ENCODE results near the gene ZNF10. TPM values are rescaled to one million over a fixed set of nuclear protein-coding genes. Genes with fewer than 3 reads are reported as not detected.

Gene ZNF10
- total and polyA plus RNA-seq, 2 donors from 2014 or later, result 4.6 to 15.1 TPM

DNA sequence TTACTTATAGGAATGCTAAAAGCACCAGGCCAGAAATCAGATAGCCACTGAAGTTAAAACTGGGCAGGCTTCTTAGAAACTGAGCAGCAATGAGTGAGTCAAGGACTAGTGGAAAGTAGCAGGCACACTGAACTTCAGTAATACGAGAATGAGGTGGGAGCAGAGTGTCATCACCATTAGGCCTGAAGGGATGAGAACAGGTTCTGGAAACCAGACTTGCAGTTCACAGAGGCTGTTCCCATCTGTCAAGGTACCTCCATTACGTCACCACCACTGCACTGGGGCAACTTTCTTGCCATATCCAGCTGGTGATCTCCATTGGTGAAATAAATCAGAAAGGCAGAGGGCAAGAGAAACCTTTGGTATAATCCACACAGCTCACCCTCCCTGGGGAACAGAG, 15.6 kb downstream of the ZNF10 start:
- no peak overlapping the region for H3K9ac ChIP-seq (ENCODE audit: low read length in 3 of 3)
- H3K36me3 ChIP-seq (ENCODE audit: control insufficient read depth in 2 of 3, insufficient read depth in 3 of 3, low read length in 3 of 3), result peaks cover 21 to 63% (median 31%) of the 10 kb centered on the region in 3 donors
- H3K27ac ChIP-seq (ENCODE audit: low read depth in 2 of 2, low read length in 2 of 2), result no peak overlapping the region
- intact Hi-C loops (cut with DNase I), result no loop called here
- FAIRE-seq, result no peak
- no peaks in the 10 kb centered on the region for H3K4me1 ChIP-seq (ENCODE audit: control insufficient read depth in 2 of 3, insufficient read depth in 2 of 3, low read depth in 1 of 3, low read length in 3 of 3)
- DNase-seq, result no peak
- peaks cover 9 to 78% (median 39%) of the 10 kb centered on the region in 3 donors for H3K9me3 ChIP-seq (ENCODE audit: control insufficient read depth in 2 of 3, insufficient read depth in 1 of 3, low read length in 3 of 3)
- peak overlapping the region in 1 of 3 donors; percentile 3 for H3K4me3 ChIP-seq (ENCODE audit: low read length in 3 of 3)
- no peaks in the 10 kb centered on the region for H3K27me3 ChIP-seq (ENCODE audit: control insufficient read depth, insufficient read depth, low read length)
- TF ChIP-seq, protein P1, sequence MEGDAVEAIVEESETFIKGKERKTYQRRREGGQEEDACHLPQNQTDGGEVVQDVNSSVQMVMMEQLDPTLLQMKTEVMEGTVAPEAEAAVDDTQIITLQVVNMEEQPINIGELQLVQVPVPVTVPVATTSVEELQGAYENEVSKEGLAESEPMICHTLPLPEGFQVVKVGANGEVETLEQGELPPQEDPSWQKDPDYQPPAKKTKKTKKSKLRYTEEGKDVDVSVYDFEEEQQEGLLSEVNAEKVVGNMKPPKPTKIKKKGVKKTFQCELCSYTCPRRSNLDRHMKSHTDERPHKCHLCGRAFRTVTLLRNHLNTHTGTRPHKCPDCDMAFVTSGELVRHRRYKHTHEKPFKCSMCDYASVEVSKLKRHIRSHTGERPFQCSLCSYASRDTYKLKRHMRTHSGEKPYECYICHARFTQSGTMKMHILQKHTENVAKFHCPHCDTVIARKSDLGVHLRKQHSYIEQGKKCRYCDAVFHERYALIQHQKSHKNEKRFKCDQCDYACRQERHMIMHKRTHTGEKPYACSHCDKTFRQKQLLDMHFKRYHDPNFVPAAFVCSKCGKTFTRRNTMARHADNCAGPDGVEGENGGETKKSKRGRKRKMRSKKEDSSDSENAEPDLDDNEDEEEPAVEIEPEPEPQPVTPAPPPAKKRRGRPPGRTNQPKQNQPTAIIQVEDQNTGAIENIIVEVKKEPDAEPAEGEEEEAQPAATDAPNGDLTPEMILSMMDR (IDR thresholded peaks at IDR 0.05; ENCODE audit: borderline replicate concordance, extremely low read depth, insufficient read depth), result no peak

DNA sequence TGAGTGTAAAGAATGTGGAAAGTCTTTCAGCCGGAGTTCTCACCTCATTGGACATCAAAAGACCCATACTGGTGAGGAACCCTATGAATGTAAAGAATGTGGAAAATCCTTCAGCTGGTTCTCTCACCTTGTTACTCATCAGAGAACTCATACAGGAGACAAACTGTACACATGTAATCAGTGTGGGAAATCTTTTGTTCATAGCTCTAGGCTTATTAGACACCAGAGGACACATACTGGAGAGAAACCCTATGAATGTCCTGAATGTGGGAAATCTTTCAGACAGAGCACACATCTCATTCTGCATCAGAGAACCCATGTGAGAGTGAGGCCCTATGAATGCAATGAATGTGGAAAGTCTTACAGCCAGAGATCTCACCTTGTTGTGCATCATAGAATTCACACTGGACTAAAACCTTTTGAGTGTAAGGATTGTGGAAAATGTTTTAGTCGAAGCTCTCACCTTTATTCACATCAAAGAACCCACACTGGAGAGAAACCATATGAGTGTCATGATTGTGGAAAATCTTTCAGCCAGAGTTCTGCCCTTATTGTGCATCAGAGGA, 25.8 kb downstream of the ZNF10 start:
- H3K36me3 ChIP-seq (ENCODE audit: control insufficient read depth in 2 of 3, insufficient read depth in 3 of 3, low read length in 3 of 3), result peaks cover 44 to 62% (median 47%) of the 10 kb centered on the region in 3 donors
- intact Hi-C loops (cut with DNase I), result no loop called here
- no peaks in the 10 kb centered on the region for H3K27me3 ChIP-seq (ENCODE audit: control insufficient read depth, insufficient read depth, low read length)
- H3K9ac ChIP-seq (ENCODE audit: low read length in 3 of 3), result no peak overlapping the region
- no peaks in the 10 kb centered on the region for H3K4me1 ChIP-seq (ENCODE audit: control insufficient read depth in 2 of 3, insufficient read depth in 2 of 3, low read depth in 1 of 3, low read length in 3 of 3)
- peak overlapping the region in 2 of 3 donors; percentile 11 to 26 for H3K4me3 ChIP-seq (ENCODE audit: low read length in 3 of 3)
- FAIRE-seq (no peak), DNase-seq (no peak)
- peaks cover 26 to 93% (median 63%) of the 10 kb centered on the region in 3 donors for H3K9me3 ChIP-seq (ENCODE audit: control insufficient read depth in 2 of 3, insufficient read depth in 1 of 3, low read length in 3 of 3)
- TF ChIP-seq, protein P1 (IDR thresholded peaks at IDR 0.05; ENCODE audit: borderline replicate concordance, extremely low read depth, insufficient read depth), result no peak
- H3K27ac ChIP-seq (ENCODE audit: low read depth in 2 of 2, low read length in 2 of 2), result no peak overlapping the region

DNA sequence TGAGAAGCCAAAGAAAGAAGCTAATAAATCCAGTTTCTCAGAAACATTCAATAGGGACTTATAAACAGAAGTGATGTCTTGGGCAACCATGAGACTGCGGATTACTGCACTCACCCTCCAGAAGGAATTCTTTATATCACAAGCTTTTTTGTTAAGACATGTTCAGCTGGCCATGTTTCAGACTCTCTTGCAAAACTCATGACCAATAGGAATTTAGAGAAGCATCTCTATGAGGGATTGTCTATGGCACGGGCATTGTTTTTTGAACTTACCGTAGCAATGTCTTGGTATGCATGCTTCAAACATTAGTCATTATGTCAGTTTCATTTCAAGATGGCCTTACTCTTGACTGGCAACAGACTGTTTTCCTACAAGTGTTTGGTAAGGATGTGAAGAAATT, 35.3 kb downstream of the ZNF10 start:
- no peak overlapping the region for H3K27ac ChIP-seq (ENCODE audit: low read depth in 2 of 2, low read length in 2 of 2)
- intact Hi-C loops (cut with DNase I), result no loop called here

More for the DNA sequence above, 35.3 kb downstream of the ZNF10 start:
- TF ChIP-seq, protein P1 (IDR thresholded peaks at IDR 0.05; ENCODE audit: borderline replicate concordance, extremely low read depth, insufficient read depth), result no peak
- H3K36me3 ChIP-seq (ENCODE audit: control insufficient read depth in 2 of 3, insufficient read depth in 3 of 3, low read length in 3 of 3), result no peaks in the 10 kb centered on the region
- H3K27me3 ChIP-seq (ENCODE audit: control insufficient read depth, insufficient read depth, low read length), result no peaks in the 10 kb centered on the region
- H3K9me3 ChIP-seq (ENCODE audit: control insufficient read depth in 2 of 3, insufficient read depth in 1 of 3, low read length in 3 of 3), result peaks cover 0 to 46% (median 27%) of the 10 kb centered on the region in 3 donors
- no peak overlapping the region for H3K4me3 ChIP-seq (ENCODE audit: low read length in 3 of 3)
- H3K4me1 ChIP-seq (ENCODE audit: control insufficient read depth in 2 of 3, insufficient read depth in 2 of 3, low read depth in 1 of 3, low read length in 3 of 3), result no peaks in the 10 kb centered on the region
- no peak overlapping the region for H3K9ac ChIP-seq (ENCODE audit: low read length in 3 of 3)
- FAIRE-seq (no peak), DNase-seq (no peak)
